Bronchial epithelial cell (primary cell): ENCODE results near the gene KCTD14. TPM values are rescaled to one million over a fixed set of nuclear protein-coding genes. Genes with fewer than 3 reads are reported as not detected.

ENCODE experiments used
- DNase-seq: peaks from one replicate; pipeline ENCODE4 v3.0.0-alpha.2; 2010; ENCODE audit warnings: low read depth
- FAIRE-seq: peaks from 2 replicates; lab custom pipeline; 2011; peaks lifted over from hg19 to GRCh38; lab: Jason Lieb, UNC
- H3K27me3 ChIP-seq: 2 replicates; pipeline ENCODE4 v1.5.1; 2011; ENCODE audit warnings: low read length; ENCODE audit not compliant: control insufficient read depth, insufficient read depth
- H3K36me3 ChIP-seq: 2 replicates; pipeline ENCODE4 v1.5.1; 2011; ENCODE audit warnings: low read length; ENCODE audit not compliant: control insufficient read depth, insufficient read depth
- H3K4me3 ChIP-seq: 2 replicates; pipeline ENCODE4 v1.5.1; 2011; ENCODE audit warnings: mild to moderate bottlenecking, low read depth, low read length, control low read depth
- total RNA-seq: library from RNA; depleted of rRNA; stranded (reverse); fragments of >200 nt; gene quantifications from 2 replicates; pipeline ENCODE4 v1.2.1, GENCODE V29; 2014
- TF ChIP-seq, protein P1 (sequence below): IDR thresholded peaks from 2 replicates; pipeline ENCODE4 v1.5.1; 2011; ENCODE audit warnings: mild to moderate bottlenecking, moderate library complexity, low read length, control low read depth, inconsistent platforms; ENCODE audit not compliant: insufficient read depth, severe bottlenecking

KCTD14 gene
- 0.77 and 1.3 TPM in 2 replicates for total RNA-seq

- no peaks in the 10 kb centered on the region for H3K27me3 ChIP-seq
- DNase-seq (no peak), FAIRE-seq (no peak)
- TF ChIP-seq, protein P1, sequence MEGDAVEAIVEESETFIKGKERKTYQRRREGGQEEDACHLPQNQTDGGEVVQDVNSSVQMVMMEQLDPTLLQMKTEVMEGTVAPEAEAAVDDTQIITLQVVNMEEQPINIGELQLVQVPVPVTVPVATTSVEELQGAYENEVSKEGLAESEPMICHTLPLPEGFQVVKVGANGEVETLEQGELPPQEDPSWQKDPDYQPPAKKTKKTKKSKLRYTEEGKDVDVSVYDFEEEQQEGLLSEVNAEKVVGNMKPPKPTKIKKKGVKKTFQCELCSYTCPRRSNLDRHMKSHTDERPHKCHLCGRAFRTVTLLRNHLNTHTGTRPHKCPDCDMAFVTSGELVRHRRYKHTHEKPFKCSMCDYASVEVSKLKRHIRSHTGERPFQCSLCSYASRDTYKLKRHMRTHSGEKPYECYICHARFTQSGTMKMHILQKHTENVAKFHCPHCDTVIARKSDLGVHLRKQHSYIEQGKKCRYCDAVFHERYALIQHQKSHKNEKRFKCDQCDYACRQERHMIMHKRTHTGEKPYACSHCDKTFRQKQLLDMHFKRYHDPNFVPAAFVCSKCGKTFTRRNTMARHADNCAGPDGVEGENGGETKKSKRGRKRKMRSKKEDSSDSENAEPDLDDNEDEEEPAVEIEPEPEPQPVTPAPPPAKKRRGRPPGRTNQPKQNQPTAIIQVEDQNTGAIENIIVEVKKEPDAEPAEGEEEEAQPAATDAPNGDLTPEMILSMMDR: no peak
- H3K4me3 ChIP-seq: peak within 1 kb of the TSS; percentile 47
- H3K36me3 ChIP-seq: no peaks in the 10 kb centered on the region
Observed at GRCh38 chr11:78022397-78023396, at the start of gene KCTD14. Gene KCTD14, minus strand, starts transcription at chr11:78023276. Its CDS starts 27 bp downstream, at chr11:78023249.

GRCh38 chr11:78072455-78072854 is 49.4 kb upstream of the KCTD14 start:
- no peak overlapping the region for H3K4me3 ChIP-seq
- TF ChIP-seq, protein P1: no peak
- no peak for DNase-seq
- H3K27me3 ChIP-seq: no peaks in the 10 kb centered on the region
- H3K36me3 ChIP-seq: peaks cover 1% of the 10 kb centered on the region
- FAIRE-seq: no peak

GRCh38 chr11:78071717-78072116 is 48.6 kb upstream of the KCTD14 start:
- peak; percentile 40 for DNase-seq
- TF ChIP-seq, protein P1: no peak
- no peak overlapping the region for H3K4me3 ChIP-seq
- no peak for FAIRE-seq
- no peaks in the 10 kb centered on the region for H3K27me3 ChIP-seq
- peaks cover 1% of the 10 kb centered on the region for H3K36me3 ChIP-seq

DNA sequence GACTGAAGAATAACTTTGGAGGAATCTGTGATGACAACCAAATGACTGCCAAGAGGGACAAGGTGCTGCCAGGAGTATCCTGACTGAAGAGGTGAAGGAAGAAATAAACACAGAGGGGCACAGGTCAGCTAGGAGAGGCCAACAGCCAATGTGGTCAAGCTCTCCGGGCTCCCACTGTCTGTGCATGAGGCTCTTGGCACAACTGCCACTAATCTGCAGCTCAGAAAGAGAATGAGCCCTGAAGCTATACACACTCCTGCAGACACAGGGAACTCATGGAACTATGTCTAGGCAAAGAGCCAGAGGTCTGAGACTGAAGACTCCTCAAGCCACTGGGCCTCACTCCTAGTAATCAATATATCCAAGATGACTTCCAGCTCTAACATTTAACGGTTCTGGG is 47.5 kb upstream of the KCTD14 start:
- FAIRE-seq (no peak), DNase-seq (no peak)
- no peak overlapping the region for H3K4me3 ChIP-seq
- peaks cover under 1% of the 10 kb centered on the region for H3K36me3 ChIP-seq
- no peaks in the 10 kb centered on the region for H3K27me3 ChIP-seq
- TF ChIP-seq, protein P1: no peak

DNA sequence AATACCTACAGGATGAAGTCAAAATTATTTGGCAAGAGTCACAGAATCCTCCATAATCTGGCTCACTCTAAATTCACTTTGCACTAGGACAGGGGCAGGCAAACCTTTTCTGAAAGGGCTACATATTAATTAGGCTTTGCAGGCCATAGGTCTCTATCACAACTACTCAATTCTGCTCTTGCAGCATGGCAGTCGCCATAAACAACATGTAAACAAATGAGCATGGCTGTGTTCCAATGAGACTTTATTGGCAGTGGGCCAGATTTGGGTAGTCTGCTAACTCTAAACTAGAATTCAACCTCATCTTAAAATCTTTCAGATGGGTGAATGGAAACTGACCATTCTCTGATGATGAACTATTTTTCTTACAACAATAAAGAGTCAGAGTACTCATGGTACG is 46.4 kb upstream of the KCTD14 start:
- TF ChIP-seq, protein P1: no peak
- Histone ChIP-seq H3K27me3 (no peaks in the 10 kb centered on the region), H3K36me3 (no peaks in the 10 kb centered on the region), H3K4me3 (no peak overlapping the region)
- no peak for FAIRE-seq
- DNase-seq: no peak
